DMS53 treated with DMSO at 0.1 percent for 48 hours (cell line): ENCODE results near the gene NHSL1.
"Not testable (repeated sequence)": the region's sequence is repeated elsewhere in the genome, so short reads cannot be mapped to it uniquely, and the experiment has no call there.

ENCODE experiments used
- DNase-seq: peaks from one replicate; lab custom pipeline; 2025; ENCODE audit not compliant: unreplicated experiment; lab: John Stamatoyannopoulos, UW

NHSL1 gene

DNA sequence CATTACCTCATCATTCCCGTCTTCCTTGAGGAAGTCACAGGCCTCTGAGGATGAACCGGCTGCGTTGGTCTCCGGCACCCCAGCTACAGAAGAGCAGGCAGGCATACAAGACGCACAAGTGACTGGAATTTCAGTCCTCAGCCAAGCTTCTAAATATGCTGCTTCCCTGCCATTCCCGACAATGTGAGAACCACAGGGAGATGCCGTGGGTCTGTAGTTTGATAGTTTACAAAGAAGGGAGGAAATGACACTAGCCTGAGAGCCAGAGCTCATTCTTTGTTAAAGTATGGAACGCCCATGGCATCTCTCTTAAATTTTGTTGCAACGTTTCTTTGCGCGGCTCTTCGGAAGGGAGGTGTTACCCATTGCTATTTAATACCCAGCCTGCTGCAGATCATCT, 69.5 kb downstream of the NHSL1 start:
- DNase-seq = no peak

DNA sequence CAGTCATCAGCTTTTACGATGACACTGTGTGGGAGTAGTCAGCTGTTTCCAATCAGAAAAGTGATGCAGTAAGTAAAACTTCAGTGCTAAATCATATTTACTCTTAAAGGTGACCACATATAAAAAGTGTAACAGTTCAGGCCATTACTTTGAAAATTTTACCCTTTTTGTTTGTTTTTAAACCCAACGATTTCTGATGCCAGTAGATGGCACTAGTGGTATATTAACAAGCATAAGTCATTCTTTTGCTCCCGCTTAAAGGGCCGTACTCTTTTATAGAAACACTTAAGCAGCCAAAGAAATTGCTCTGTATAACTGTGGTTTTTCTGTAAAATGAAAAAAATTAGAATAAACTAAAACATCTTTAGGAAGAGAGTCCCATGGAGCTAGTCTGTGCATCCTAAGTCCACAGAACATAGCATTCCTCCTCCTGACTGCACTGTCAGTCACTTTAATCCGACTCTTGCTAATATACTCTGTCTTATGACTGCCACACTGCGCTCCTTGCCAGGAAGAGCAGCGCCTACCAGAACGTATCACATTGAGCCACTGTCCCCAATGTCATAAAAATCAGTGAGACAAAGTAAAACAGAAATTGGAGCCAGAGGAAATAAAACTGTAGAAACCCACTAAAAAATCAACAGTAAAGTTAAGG, 70.2 kb downstream of the NHSL1 start:
- DNase-seq = peak; percentile 42

DNA sequence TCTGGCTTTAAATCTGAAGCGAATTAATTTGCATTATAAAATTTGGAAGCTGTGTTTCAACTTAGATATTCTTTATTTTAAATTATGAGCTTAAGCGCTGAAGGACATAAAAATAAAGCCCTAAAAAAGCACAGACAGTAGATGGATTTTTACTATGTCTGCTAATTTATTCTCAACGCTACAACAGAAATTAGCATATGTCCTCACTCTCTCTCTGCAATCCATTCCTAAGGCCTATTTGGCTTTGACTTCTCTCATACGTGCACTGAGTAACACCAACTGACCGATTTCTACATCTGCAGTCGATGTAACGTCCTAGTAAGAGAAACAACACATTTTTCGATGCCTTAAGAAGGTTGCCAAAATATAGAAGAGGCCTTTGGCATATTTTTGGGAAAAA, 71.6 kb downstream of the NHSL1 start:
- no peak for DNase-seq

GRCh38 chr6:138426500-138427123, 72.7 kb downstream of the NHSL1 start:
- DNase-seq = no peak

GRCh38 chr6:138425256-138425655, 74.0 kb downstream of the NHSL1 start:
- not testable (repeated sequence) for DNase-seq

- DNase-seq = no peak
These were observed 75.0 kb downstream of the NHSL1 start for GRCh38 chr6:138424004-138424904.

GRCh38 chr6:138422861-138423260, 76.4 kb downstream of the NHSL1 start:
- no peak for DNase-seq

GRCh38 chr6:138421608-138422007, 77.7 kb downstream of the NHSL1 start:
- no peak for DNase-seq

DNA sequence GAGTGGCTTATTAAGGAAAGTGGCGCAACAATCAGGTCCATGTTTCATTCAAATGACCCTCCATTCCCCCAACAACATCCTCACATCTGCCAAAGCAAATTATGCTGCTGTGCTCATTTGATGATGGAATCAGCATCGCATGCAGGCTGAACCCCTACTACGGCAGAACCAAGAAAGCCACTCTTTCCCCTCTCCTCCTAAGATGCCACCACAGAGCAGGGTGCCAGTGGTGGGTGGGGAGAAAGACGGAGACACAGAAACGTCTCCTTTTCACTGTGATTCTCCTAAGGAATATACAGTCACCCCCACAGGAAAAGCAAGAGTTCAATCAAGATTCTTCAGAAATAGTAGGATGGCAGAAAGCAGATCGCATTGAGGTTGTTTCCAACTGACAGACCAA, 78.2 kb downstream of the NHSL1 start:
- no peak for DNase-seq

DNA sequence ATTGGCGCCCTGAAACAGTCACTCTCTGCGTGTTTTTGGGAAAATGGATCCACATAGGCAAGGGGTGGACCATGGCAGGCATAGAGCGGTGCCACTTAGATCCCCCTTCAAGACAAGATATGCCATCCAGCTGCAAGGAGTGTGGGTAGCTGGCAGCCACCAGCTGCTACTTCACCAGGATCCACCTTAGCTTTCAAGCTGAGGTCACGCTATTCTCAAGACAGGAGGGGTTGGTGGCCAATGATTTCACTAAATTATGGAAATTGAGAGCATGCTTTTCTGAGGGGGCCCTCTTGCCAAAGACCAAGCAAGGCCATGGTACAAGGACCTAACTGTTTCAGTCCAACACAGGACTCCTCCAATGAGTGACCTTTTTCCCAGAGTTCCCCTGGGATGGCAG, 78.9 kb downstream of the NHSL1 start:
- DNase-seq = no peak

- no peak for DNase-seq
These were observed 79.5 kb downstream of the NHSL1 start for GRCh38 chr6:138419766-138420165.

- DNase-seq = no peak
These were observed 81.1 kb downstream of the NHSL1 start for GRCh38 chr6:138418118-138418742.

DNA sequence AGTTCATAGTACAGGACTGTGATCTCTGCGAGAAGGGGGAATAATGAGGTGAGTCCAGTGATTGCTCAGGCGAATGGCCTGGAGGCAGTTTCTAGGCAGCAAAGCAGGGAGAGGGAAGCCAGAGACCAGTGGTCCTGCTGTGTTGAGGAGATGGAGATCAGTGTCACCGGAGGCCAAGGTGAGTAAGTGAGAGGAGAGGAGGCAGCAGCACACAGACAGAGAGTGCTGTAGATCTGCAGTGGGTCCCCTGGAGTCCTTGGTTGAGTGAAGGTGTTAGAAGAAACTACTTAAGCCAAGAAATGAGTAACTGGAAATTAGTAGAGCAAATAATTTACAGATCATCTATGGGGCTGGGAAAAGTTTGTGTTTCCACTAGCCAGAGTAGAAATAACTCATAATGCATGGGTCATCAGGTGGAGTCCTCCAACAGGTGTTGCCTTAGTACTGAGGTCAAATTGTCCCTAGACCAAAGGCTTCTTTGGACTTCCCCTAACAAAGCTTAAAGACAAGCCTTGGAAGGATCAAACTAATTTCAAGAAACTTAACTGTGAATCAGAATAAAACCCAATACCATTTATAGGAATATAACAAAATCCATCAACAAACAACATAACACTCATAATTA, 81.7 kb downstream of the NHSL1 start:
- no peak for DNase-seq

DNA sequence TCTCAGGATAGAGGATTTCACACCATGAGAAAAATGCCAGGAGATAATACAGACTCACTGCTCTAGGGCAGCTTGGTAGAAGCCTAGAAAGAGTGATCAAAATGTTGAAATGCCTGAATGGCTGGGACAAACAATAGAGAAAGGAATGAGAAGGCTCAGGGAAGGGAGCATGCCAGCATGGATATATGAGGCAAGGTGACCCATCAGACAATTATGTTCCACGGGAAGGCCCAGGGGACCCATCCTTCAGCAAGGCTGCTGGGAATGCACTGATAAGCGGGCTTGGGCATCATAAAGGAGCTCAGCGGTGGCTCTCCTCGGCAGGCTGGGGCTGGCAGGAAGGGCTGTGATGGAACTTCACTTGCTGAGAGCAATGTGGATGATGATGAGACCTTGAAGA, 83.1 kb downstream of the NHSL1 start:
- no peak for DNase-seq

DNA sequence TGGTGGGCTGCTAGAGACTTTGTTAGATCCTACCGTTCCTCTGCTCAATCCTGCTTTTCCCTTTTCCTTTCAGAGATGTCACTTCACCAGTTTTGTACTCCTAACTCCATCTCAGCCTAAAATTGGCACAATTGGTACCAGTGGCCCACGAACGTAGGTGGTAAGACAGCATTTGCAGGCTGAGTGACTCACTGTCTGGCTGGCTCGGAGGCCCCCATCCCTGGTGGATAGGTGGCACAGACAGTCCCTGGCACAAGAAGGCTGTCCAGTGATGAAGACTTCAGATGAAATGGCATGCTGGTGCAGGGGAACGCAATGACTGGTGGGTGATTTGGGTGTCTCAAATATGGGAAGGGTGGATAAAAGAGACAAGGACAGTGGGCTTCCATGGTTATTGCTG, 84.2 kb downstream of the NHSL1 start:
- DNase-seq = no peak

DNA sequence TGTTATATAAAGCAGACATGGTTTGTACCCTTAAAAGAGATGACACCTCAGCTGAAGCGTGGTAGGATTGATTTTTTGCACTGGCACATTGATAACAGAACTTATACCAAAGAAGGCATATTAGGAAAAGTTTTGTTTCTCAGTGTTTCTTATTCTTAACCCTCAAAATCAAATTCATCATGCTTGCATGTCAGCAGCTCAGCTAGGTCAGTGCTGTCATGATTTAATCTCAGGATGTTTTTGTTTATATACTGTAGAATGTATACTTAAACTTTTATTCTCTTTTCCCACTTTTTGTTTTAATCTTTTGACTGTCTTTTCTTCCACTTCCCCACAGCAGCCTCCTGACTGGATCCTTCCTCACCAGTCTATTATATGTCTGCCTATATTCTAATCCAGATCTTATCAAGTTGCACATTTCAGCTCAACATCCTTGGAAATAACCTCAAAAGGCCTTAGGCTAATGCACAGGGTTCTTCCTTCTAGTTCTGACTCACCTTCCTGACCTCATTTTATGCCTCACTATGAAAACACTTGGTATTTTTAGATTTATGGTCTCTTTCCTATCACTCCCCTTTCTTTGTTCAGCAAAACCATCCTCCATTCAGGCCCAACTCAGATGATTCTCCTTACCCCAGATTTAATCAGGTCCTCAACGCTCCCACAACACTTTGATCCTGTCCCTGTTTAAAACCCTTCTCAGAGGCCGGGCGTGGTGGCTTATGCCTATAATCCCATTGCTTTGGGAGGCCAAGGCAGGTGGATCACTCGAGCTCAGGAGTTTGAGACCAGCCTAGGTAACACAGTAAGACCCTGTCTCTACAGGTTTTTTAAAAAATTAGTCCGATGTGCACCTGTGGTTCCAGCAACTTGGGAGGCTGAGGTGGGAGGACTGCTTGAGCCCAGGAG, 88.1 kb downstream of the NHSL1 start:
- no peak for DNase-seq

DNA sequence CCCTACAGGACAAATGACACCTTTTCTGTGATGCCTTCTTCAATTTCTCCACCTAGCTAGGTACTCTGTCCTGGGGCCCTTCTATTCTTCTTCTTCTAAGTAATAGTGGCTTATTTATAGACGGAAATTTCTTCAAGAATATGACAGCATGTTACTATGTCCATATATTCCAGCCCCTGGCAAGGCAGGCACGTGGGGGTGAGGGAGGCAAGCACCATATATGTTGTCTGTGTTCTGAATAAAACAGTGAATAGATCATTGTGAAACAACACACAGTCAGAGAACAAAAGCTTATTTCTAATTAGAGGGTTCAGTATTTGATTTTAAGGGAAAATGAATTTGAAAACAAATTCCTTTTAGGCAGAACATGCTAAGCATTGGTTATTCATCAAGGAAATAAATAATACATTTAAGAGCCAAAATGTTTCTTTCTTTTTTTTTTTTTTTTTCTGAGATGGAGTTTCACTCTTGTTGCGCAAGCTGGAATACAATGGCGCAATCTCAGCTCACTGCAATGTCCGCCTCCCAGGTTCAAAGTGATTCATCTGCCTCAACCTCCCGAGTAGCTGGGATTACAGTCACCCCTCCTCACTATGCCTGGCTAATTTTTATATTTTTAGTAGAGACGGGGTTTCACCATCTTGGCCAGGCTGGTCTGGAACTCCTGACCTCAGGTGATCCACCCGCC, 89.1 kb downstream of the NHSL1 start:
- no peak for DNase-seq

DNA sequence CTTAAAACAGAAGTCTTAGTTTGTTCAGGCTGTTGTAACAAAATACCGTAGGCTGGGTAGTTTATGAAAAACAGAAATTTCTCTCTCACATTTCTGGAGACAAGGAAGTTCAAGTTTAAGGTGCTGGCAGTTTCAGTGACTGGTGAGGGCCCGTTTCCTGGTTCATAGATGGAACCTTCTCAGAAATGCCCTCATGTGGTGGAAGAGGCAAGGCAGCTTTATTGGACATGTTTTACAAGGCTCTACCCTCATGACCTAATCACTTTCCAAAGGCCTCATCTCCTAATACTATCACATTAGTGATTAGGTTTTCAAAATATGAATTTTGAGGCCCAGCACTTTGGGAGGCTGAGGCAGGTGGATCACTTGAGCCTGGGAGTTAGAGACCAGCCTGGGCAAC, 92.9 kb downstream of the NHSL1 start:
- no peak for DNase-seq

DNA sequence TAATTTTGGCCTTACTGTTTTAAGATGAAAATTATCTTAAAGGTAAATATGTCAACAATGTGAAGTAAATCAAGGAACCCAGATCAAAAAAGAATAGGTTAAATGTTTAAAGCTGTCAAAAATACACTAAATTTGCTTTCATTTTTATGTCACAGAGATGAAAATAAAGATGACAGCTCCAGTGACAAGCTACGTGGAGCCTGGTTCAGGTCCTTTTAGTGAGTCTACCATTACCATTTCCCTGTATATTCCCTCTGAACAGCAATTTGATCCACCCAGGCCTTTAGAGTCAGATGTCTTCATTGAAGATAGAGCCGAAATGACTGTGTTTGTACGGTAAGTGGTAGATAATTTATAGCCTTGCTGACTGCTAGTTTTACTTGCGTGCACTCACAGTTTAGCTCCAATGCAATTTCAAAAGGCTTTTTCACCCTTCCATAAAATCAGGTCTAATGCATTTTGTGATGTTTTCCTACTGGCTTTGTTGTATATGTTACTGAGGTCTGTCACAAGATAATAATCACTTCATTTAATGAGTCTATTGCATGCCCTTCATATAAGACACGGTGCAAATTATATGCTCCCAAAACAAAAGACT, 93.4 kb downstream of the NHSL1 start:
- no peak for DNase-seq
